Activated CD8-positive, alpha-beta memory T cell treated with anti-CD3 and anti-CD28 coated beads, Interleukin-2, amount 50 U/mL, for 24 hours (primary cell): ENCODE results near the gene TMEM145.
"Not testable (repeated sequence)": the region's sequence is repeated elsewhere in the genome, so short reads cannot be mapped to it uniquely, and the experiment has no call there.

Source experiments
- DNase-seq: peaks from one replicate; pipeline ENCODE4 v3.0.0-alpha.2; 2020; ENCODE audit errors: extremely low read depth

The TMEM145 gene

GRCh38 chr19:42313096-42313839, at the start of gene TMEM145:
TSS of gene TMEM145 (plus strand) at chr19:42313309. CDS start at chr19:42313377, 68 bp downstream.
- DNase-seq, result no peak

DNA sequence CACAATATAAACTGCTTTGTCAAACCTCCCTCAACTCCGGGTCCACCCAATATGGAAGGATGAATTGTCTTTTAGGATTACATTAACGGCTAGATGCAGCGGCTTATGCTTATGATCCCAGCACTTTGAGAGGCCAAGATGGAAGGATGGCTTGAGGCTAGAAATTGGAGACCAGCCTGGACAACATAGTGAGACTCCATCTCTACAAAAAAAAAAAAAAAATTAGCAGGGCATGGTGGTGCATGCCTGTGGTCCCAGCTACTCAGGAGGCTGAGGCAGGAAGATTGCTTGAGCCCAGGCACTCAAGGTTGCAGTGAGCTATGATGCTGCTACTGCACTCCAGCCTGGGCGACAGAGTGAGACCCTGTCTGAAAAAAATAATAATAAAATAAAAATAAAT, 47.0 kb upstream of the TMEM145 start:
- not testable (repeated sequence) for DNase-seq

- DNase-seq, result not testable (repeated sequence)
Measured at GRCh38 chr19:42266928-42267603, 46.0 kb upstream of the TMEM145 start.

DNA sequence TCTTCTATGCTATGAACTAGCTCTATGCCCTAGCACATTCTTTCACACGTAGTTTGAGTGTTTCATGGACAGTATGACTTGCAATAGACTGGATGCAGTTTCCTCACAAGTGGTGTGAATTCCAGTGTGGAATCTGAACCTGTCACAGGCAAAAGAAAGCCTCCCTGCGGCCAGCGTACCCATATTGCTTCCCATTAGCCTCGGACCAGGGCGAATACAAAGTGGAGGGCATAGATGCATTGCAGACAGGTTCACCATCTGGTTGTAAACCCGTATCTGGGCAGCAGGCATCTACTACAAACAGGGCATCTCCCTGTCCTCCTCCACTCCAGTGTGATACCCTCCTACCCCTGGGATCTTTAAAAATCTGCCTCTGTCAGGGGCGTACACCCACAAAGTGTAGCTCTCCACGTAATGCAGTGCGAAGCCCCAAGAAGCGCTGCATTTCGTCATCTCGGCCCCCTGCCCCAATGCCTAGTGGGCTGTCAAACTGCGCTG, 45.4 kb upstream of the TMEM145 start:
- no peak for DNase-seq

GRCh38 chr19:42268142-42268703, 44.9 kb upstream of the TMEM145 start:
- DNase-seq, result peak; percentile 98

DNA sequence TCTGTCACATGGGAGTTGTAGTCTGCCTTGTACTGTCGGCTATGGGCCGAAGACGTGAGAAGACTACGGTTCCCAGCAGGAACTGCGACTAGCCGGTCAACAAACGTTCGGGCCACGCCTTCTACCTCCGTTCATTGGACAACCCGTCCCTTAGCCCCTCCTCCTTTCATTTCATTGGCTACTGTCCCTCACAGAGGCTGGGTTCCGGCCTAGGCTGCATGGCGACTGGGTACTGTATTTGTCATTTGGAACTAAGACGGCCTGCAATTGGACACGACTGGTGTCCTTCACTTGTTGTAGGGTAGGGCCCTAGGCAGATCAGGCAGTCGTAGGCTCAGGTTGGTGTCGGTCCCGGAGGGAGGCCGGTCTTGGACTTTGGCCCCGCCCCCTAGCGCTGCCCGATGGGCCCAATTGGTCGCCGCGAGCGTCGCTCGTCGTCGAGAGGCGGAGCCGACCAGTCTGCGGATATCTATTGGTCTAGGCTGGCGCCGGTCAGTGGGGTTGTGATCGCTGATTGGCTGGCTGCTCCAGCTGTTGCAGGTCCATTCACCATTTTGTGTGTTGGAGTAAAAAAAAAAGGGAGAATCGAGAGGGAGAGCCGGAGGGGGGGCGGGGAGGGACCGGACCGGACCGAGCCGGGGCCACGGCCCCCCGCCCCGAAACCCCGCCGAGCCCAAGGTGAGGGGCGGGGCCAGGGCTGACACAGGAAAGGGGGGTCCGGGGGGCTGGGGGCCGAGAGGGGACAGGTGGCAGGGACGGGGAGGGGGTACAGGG, 44.2 kb upstream of the TMEM145 start, which contains the start of gene CIC:
TSS of gene CIC (plus strand) at position 549 of the 774 bp plus-strand sequence. CDS start 2,532 bp downstream, outside the sequence.
- DNase-seq, result peak; percentile 97

- no peak for DNase-seq
Measured at GRCh38 chr19:42269478-42270345, 43.4 kb upstream of the TMEM145 start.

DNA sequence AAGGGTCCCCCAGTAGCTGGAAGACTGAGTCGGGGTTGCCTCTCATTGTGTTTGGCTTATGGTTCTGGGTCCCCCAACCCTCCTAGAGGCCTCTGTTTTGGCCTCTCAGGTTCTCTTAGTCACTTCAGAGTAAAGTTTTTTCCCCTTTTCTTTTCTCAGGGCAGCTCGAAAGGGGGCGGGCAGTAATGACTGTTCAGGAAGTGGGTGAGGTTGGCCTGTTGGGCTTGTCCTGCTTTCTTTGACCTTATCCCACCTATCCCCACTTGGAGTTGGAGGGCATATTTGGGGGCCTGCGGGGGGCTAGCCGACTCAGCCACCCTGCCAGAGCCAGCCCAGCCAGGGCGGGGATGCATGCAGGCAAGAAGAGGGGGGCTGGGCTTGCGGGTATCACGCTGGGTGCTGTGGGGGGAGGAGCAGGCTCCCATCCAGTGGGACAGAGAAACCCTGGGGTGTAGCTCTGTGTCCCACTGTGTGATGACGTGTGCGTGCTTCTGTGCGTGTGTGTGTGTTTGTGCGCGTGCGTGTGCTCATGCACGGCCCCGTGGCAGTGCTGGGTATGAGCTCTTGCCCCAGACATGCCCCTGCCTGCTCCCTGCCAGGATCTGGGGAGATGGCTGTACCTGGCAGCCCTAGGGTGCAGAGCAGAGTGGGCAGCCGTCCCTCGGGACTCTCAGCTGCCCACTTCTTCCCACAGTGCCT, 42.6 kb upstream of the TMEM145 start:
- DNase-seq, result no peak

DNA sequence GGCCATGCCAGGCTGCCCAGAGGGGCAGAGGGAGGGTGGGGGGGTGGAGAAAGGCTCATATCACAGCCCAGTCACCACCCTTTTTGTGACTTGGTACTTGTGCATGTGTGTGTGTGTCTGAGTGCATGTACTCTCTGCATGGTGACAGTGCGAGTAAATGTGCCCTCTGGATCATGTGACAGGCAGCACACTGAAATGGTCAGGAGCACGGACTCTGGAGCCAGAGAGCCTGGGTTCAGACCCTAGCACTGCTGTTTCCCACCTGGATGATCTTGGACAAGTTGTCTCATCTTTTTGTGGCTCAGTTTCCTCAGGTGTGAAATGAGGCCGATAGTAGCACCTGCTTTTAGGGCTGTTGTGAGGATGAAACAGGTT, 42.1 kb upstream of the TMEM145 start:
- no peak for DNase-seq

DNA sequence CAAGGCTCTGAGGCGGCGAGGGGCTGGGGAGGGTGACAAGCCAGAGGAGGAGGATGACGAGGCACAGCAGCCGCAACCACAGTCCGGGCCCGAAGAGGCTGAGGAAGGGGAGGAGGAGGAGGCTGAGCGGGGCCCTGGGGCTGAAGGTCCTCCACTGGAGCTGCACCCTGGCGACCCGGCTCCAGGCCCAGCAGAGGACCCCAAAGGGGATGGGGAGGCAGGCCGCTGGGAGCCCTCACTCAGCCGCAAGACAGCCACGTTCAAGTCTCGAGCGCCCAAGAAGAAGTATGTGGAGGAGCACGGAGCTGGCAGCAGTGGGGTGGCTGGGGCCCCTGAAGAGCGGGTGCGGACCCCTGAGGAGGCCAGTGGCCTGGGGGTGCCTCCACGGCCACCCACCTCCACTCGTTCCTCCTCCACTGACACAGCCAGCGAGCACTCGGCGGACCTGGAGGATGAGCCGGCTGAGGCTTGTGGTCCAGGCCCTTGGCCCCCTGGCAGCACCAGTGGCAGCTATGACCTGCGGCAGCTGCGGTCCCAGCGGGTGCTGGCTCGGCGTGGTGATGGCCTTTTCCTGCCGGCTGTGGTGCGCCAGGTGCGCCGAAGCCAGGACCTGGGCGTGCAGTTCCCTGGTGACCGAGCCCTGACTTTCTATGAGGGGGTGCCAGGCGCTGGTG, 41.1 kb upstream of the TMEM145 start:
- DNase-seq, result no peak

GRCh38 chr19:42272535-42272897, 40.6 kb upstream of the TMEM145 start:
- DNase-seq, result no peak

DNA sequence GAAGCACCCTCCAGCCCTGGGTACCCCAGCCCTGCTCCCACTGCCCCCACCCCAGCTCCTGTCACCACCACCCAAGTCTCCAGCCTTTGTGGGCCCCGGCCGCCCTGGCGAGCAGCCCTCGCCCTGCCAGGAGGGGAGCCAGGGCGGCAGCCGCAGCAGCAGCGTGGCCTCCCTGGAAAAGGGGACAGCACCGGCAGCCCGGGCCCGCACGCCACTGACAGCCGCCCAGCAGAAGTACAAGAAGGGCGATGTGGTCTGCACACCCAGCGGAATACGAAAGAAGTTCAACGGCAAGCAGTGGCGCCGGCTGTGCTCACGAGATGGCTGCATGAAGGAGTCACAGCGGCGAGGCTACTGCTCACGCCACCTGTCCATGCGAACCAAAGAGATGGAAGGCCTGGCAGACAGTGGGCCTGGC, 40.1 kb upstream of the TMEM145 start:
- DNase-seq, result no peak

GRCh38 chr19:42273407-42274064, 39.6 kb upstream of the TMEM145 start:
- no peak for DNase-seq

DNA sequence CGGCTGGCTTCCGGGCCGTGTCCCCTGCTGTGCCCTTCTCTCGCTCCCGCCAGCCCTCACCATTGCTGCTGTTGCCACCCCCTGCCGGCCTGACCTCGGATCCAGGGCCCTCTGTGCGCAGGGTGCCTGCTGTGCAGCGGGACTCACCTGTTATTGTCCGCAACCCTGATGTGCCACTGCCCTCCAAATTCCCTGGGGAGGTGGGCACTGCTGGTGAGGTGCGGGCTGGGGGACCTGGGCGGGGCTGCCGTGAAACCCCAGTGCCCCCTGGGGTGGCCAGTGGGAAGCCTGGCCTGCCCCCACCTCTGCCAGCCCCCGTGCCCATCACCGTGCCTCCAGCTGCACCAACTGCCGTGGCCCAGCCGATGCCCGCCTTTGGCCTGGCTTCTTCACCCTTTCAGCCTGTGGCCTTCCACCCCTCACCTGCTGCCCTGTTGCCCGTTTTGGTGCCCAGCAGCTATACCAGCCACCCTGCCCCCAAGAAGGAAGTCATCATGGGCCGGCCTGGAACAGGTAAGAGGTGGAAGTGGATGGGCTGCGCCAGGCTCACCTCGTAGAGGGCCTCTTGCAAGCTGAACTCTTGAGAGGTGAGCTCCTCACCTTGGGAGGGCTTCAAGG, 38.9 kb upstream of the TMEM145 start:
- no peak for DNase-seq

GRCh38 chr19:42275103-42275502, 38.0 kb upstream of the TMEM145 start:
- DNase-seq, result no peak

- no peak for DNase-seq
Measured at GRCh38 chr19:42275517-42275916, 37.6 kb upstream of the TMEM145 start.

DNA sequence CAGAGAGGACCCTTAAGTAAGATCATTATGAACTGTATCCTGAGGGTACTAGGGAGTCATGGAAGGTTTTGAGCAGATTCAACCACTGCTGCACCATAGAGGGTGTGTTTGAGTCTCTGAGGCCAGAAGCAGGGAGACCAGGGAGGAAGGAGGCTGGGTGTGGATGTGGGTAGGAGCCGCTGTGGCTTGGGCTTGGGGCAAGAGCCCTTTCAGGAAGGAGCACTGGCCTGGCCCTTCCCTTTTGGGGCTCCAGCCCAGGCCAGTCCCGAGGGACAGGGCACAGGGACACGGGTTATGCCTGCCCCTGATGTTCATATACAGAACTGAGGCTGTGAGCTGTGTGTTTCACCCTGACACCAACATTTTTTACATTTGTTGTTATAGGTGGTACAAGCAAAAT, 36.8 kb upstream of the TMEM145 start:
- DNase-seq, result no peak

- no peak for DNase-seq
Measured at GRCh38 chr19:42276821-42277220, 36.3 kb upstream of the TMEM145 start.
